Cardiac muscle cell (in vitro differentiated cells and primary cell): Measurements from ENCODE around the gene MMP2. TPM values are rescaled to one million over a fixed set of nuclear protein-coding genes. Genes with fewer than 3 reads are reported as not detected.

Experiments
- DNase-seq, 2 donors: peaks; one replicate each; pipeline versions ENCODE4 v3.0.0 to v3.0.0-alpha.2; 2010 to 2017; ENCODE audit warnings: low read depth in 1 of 2, low spot score in 1 of 2
- H3K27ac ChIP-seq: fragments of 200-600 bp; sonication (generic); 2 replicates; pipeline ENCODE4 v1.5.1; 2016
- H3K27me3 ChIP-seq: fragments of 200-600 bp; sonication (generic); 2 replicates; pipeline ENCODE4 v1.6.0; 2016; ENCODE audit warnings: control low read depth
- H3K36me3 ChIP-seq: fragments of 200-600 bp; sonication (generic); 2 replicates; pipeline ENCODE4 v1.5.1; 2016; ENCODE audit warnings: control low read depth
- H3K4me1 ChIP-seq: fragments of 200-600 bp; sonication (generic); 2 replicates; pipeline ENCODE4 v1.8.1; 2017; ENCODE audit warnings: low read depth, mild to moderate bottlenecking, mixed run types
- H3K4me3 ChIP-seq: fragments of 200-600 bp; sonication (generic); 2 replicates; pipeline ENCODE4 v1.5.1; 2016; ENCODE audit warnings: mild to moderate bottlenecking
- H3K9me3 ChIP-seq: fragments of 200-600 bp; sonication (generic); 2 replicates; pipeline ENCODE4 v1.5.1; 2017; ENCODE audit warnings: low read depth, mild to moderate bottlenecking, control low read depth
- polyA plus RNA-seq: library from polyadenylated mRNA; unstranded; fragments of >200 nt; fragmentation: Nextera tagmentation; extraction: Ambion mirVana; gene quantifications from 2 replicates; pipeline ENCODE4 v1.2.1, GENCODE V29; 2016
- total RNA-seq: library from RNA; depleted of rRNA; stranded (reverse); fragments of >200 nt; gene quantifications from 2 replicates; pipeline ENCODE4 v1.2.3, GENCODE V29; 2016
- TF ChIP-seq, protein P1 (sequence below): IDR thresholded peaks from 2 replicates; pipeline ENCODE4 v1.5.1; 2012; ENCODE audit warnings: low read depth, mild to moderate bottlenecking, low read length

MMP2 gene
- total and polyA plus RNA-seq, 2 experiments from 2014 or later, result 39.9 to 44.3 TPM

DNA sequence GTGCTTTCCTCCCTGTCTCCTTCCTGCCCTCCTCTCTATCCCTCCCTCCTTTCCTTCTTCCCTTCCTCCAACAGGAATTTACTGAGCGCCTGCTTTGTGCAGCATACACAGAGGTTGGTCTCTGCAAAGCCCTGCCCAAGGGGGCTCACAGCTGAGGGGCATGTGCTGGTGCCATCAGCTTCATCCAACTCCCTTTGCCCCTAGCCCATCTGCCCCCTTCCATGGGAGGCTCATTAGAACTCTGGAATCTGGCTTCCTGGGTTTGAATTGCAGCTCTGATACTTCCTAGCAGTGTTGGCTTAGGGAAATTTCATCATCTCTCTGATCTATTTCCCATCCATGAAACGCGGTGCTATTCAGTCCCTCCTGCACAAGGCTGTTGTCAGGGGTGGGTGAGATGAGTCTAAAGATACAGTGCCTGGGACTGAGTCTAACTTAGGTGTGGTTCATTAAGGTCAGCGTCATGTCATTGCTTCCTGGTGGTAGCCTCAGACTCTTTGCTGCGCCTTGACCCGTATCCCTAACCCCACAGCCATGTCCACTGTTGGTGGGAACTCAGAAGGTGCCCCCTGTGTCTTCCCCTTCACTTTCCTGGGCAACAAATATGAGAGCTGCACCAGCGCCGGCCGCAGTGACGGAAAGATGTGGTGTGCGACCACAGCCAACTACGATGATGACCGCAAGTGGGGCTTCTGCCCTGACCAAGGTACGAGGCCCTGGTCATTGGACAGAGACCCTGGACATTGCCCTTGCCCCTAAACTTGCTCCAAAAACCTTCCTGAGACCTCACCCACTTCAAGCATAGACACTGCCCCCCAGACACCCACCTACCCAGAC is 10.3 kb downstream of the MMP2 start:
- H3K9me3 ChIP-seq, result no peaks in the 10 kb centered on the region
- no peak overlapping the region for H3K27ac ChIP-seq
- TF ChIP-seq, protein P1, sequence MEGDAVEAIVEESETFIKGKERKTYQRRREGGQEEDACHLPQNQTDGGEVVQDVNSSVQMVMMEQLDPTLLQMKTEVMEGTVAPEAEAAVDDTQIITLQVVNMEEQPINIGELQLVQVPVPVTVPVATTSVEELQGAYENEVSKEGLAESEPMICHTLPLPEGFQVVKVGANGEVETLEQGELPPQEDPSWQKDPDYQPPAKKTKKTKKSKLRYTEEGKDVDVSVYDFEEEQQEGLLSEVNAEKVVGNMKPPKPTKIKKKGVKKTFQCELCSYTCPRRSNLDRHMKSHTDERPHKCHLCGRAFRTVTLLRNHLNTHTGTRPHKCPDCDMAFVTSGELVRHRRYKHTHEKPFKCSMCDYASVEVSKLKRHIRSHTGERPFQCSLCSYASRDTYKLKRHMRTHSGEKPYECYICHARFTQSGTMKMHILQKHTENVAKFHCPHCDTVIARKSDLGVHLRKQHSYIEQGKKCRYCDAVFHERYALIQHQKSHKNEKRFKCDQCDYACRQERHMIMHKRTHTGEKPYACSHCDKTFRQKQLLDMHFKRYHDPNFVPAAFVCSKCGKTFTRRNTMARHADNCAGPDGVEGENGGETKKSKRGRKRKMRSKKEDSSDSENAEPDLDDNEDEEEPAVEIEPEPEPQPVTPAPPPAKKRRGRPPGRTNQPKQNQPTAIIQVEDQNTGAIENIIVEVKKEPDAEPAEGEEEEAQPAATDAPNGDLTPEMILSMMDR, result no peak
- no peak overlapping the region for H3K4me3 ChIP-seq
- H3K27me3 ChIP-seq, result no peaks in the 10 kb centered on the region
- H3K4me1 ChIP-seq, result no peaks in the 10 kb centered on the region
- no peaks in the 10 kb centered on the region for H3K36me3 ChIP-seq
- no peak for DNase-seq

DNA sequence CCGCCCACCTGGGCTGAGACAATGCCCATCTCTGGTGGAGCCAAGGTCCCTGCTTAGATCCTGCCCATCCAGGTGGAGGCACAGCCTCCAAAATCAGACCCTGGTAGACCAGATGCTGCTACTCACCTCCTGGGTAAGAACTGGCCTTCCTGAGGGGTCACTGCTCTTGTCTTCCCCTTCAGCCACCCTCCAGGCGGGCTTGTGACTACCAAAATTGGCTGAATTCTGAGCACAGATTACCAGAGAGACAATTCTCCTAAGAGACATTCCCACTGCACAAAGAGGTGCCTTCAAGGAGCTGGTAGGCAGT is 10.9 kb downstream of the MMP2 start:
- Histone ChIP-seq H3K36me3 (no peaks in the 10 kb centered on the region), H3K27ac (no peak overlapping the region), H3K4me3 (no peak overlapping the region), H3K27me3 (no peaks in the 10 kb centered on the region), H3K4me1 (no peaks in the 10 kb centered on the region), H3K9me3 (no peaks in the 10 kb centered on the region)
- TF ChIP-seq, protein P1, result no peak
- no peak for DNase-seq

DNA sequence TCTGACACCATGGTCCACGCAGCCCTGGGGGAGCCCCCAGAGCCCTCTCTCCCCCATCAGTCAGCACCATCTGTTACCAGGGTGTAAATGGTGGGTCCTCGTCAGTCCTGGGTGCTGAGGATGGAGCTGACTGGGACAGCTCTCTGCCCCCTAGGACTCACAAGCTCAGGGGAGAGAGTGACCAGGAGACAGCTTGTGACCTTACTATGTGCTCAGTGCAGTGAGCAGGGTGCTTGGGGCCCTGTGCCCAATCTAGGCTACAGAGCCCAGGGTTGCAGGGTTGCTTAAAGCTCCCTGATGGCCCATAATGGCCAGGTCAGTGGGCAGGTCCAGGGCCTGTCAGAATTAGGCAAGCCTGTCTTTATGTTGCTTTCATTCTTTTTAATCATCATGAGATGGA is 11.3 kb downstream of the MMP2 start:
- Histone ChIP-seq H3K27ac (no peak overlapping the region), H3K4me3 (no peak overlapping the region), H3K4me1 (no peaks in the 10 kb centered on the region), H3K36me3 (no peaks in the 10 kb centered on the region), H3K9me3 (no peaks in the 10 kb centered on the region), H3K27me3 (no peaks in the 10 kb centered on the region)
- TF ChIP-seq, protein P1, result no peak
- no peak for DNase-seq

- TF ChIP-seq, protein P1, result no peak
- no peak for DNase-seq
- Histone ChIP-seq H3K4me3 (no peak overlapping the region), H3K27ac (no peak overlapping the region), H3K9me3 (no peaks in the 10 kb centered on the region), H3K36me3 (no peaks in the 10 kb centered on the region), H3K4me1 (no peaks in the 10 kb centered on the region), H3K27me3 (no peaks in the 10 kb centered on the region)
Measured at GRCh38 chr16:55491691-55492090, 12.7 kb downstream of the MMP2 start.

GRCh38 chr16:55492756-55493380 is 13.9 kb downstream of the MMP2 start:
- H3K9me3 ChIP-seq, result no peaks in the 10 kb centered on the region
- TF ChIP-seq, protein P1, result no peak

More at GRCh38 chr16:55492756-55493380, 13.9 kb downstream of the MMP2 start:
- Histone ChIP-seq H3K27ac (no peak overlapping the region), H3K27me3 (no peaks in the 10 kb centered on the region), H3K36me3 (no peaks in the 10 kb centered on the region), H3K4me3 (no peak overlapping the region), H3K4me1 (no peaks in the 10 kb centered on the region)
- DNase-seq, result no peak
